DOHH2 (cell line): ENCODE measurements around the gene CALHM2.

ENCODE experiments used
- H3F3A ChIP-seq: fragments of 200-600 bp; sonication (generic), shearing (Covaris generic); 2 replicates; pipeline ENCODE4 v1.6.0; 2016; ENCODE audit warnings: antibody characterized with exemption, mild to moderate bottlenecking; ENCODE audit not compliant: control insufficient read depth, insufficient read depth
- H3K27ac ChIP-seq: fragments of 200-600 bp; sonication (generic); 2 replicates; pipeline ENCODE4 v1.5.1; 2014; ENCODE audit warnings: low read depth, mild to moderate bottlenecking, low read length, moderate library complexity
- H3K27me3 ChIP-seq: fragments of 200-600 bp; sonication (generic); 2 replicates; pipeline ENCODE4 v1.6.1; 2014; ENCODE audit warnings: mild to moderate bottlenecking, low read length, mixed read lengths; ENCODE audit not compliant: control insufficient read depth
- H3K36me3 ChIP-seq: fragments of 200-600 bp; sonication (generic); 2 replicates; pipeline ENCODE4 v1.6.1; 2014; ENCODE audit warnings: mild to moderate bottlenecking, low read length, moderate library complexity, mixed read lengths; ENCODE audit not compliant: control insufficient read depth
- H3K4me1 ChIP-seq: fragments of 200-600 bp; sonication (generic); 2 replicates; pipeline ENCODE4 v1.6.1; 2014; ENCODE audit warnings: mild to moderate bottlenecking, low read length, mixed read lengths; ENCODE audit not compliant: control insufficient read depth
- H3K4me2 ChIP-seq: fragments of 200-600 bp; sonication (generic); 2 replicates; pipeline ENCODE4 v1.6.0; 2014; ENCODE audit warnings: mild to moderate bottlenecking, low read length, moderate library complexity
- H3K4me3 ChIP-seq: fragments of 200-600 bp; sonication (generic); 2 replicates; pipeline ENCODE4 v1.5.1; 2014; ENCODE audit warnings: mild to moderate bottlenecking, low read length, mixed read lengths
- H3K79me2 ChIP-seq: fragments of 200-600 bp; sonication (generic); 2 replicates; pipeline ENCODE4 v1.6.1; 2014; ENCODE audit warnings: mild to moderate bottlenecking, low read length, mixed read lengths; ENCODE audit not compliant: control insufficient read depth
- H3K9me2 ChIP-seq: fragments of 200-600 bp; sonication (generic); replicated peaks from 2 replicates; pipeline ENCODE4 v1.6.1; 2014; ENCODE audit warnings: mild to moderate bottlenecking, low read length, mixed read lengths; ENCODE audit not compliant: control insufficient read depth
- H3K9me3 ChIP-seq: fragments of 200-600 bp; sonication (generic); 2 replicates; pipeline ENCODE4 v1.6.1; 2014; ENCODE audit warnings: antibody characterized with exemption, low read length, mixed read lengths; ENCODE audit not compliant: control insufficient read depth, insufficient read depth
- H4K20me1 ChIP-seq: fragments of 200-600 bp; sonication (generic); 2 replicates; pipeline ENCODE4 v1.6.0; 2014; ENCODE audit warnings: low read depth, mild to moderate bottlenecking, antibody characterized with exemption, low read length, moderate library complexity; ENCODE audit not compliant: control insufficient read depth, insufficient read depth
- CTCF ChIP-seq: fragments of 200-600 bp; sonication (generic); IDR thresholded peaks from one replicate; pipeline ENCODE4 v1.5.1; 2014; ENCODE audit warnings: antibody characterized with exemption, mild to moderate bottlenecking, low read depth, low read length; ENCODE audit not compliant: poor library complexity, severe bottlenecking
- EZH2phosphoT487 ChIP-seq: fragments of 200-600 bp; sonication (generic); IDR thresholded peaks from 2 replicates; pipeline ENCODE4 v1.6.1; 2017; ENCODE audit warnings: borderline replicate concordance, mild to moderate bottlenecking, antibody characterized with exemption, low read length, moderate library complexity, mixed read lengths

The CALHM2 gene

GRCh38 chr10:103447187-103447586 lies 5.0 kb downstream of the CALHM2 start:
- H3F3A ChIP-seq = no peaks in the 10 kb centered on the region
- no peak overlapping the region for H3K27ac ChIP-seq
- H3K4me1 ChIP-seq = peaks cover 7% of the 10 kb centered on the region; the same call in 1 of the 2 replicates
- H3K79me2 ChIP-seq = no peaks in the 10 kb centered on the region
- no peaks in the 10 kb centered on the region for H3K27me3 ChIP-seq
- H3K4me2 ChIP-seq = no peak overlapping the region
- H3K9me3 ChIP-seq = no peaks in the 10 kb centered on the region
- H3K36me3 ChIP-seq = peaks cover 73% of the 10 kb centered on the region
- H3K4me3 ChIP-seq = no peak overlapping the region
- H3K9me2 ChIP-seq = no peaks in the 10 kb centered on the region
- no peak for TF ChIP-seq EZH2phosphoT487
- TF ChIP-seq CTCF = no peak
- H4K20me1 ChIP-seq = no peaks in the 10 kb centered on the region

- no peaks in the 10 kb centered on the region for H3F3A ChIP-seq
- H3K27me3 ChIP-seq = no peaks in the 10 kb centered on the region
- no peak overlapping the region for H3K27ac ChIP-seq
- no peak overlapping the region for H3K4me2 ChIP-seq
- peaks cover 83% of the 10 kb centered on the region for H3K36me3 ChIP-seq
- no peaks in the 10 kb centered on the region for H4K20me1 ChIP-seq
- H3K79me2 ChIP-seq = no peaks in the 10 kb centered on the region
- H3K4me1 ChIP-seq = no peaks in the 10 kb centered on the region
- H3K9me3 ChIP-seq = no peaks in the 10 kb centered on the region
- H3K9me2 ChIP-seq = no peaks in the 10 kb centered on the region
- no peak for TF ChIP-seq EZH2phosphoT487
- TF ChIP-seq CTCF = no peak
- no peak overlapping the region for H3K4me3 ChIP-seq
Measured at GRCh38 chr10:103445767-103446567, 6.2 kb downstream of the CALHM2 start.

DNA sequence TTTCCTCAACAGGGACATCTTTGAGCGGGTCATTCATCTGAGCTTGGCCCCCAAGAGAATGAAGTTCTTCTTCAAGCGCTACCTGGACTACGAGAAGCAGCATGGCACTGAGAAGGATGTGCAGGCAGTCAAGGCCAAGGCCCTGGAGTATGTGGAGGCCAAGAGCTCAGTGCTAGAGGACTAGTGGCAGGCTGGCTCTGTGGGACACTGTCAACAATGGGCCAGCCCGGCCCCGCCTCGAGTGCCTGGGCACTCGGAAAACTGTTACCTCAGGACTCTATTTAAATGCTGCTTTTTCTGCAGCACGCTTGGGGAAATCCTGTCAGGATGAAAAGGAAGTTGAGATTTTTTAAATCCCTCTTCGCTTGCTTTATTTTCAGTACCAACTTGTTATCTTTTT lies 6.8 kb downstream of the CALHM2 start:
- H3K27ac ChIP-seq = no peak overlapping the region
- H3F3A ChIP-seq = no peaks in the 10 kb centered on the region
- H3K9me3 ChIP-seq = no peaks in the 10 kb centered on the region
- H3K4me2 ChIP-seq = no peak overlapping the region
- H3K4me1 ChIP-seq = no peaks in the 10 kb centered on the region
- H3K36me3 ChIP-seq = peaks cover 85% of the 10 kb centered on the region
- no peaks in the 10 kb centered on the region for H3K27me3 ChIP-seq
- H3K9me2 ChIP-seq = no peaks in the 10 kb centered on the region
- no peak overlapping the region for H3K4me3 ChIP-seq
- H4K20me1 ChIP-seq = no peaks in the 10 kb centered on the region
- H3K79me2 ChIP-seq = no peaks in the 10 kb centered on the region
- no peak for TF ChIP-seq CTCF
- TF ChIP-seq EZH2phosphoT487 = no peak
